SK-N-DZ (cell line): ENCODE data around the gene NR1H4. TPM values are rescaled to one million over a fixed set of nuclear protein-coding genes. Genes with fewer than 3 reads are reported as not detected.
"Not testable (repeated sequence)": the region's sequence is repeated elsewhere in the genome, so short reads cannot be mapped to it uniquely, and the experiment has no call there.

Experiments used
- DNase-seq: peaks from one replicate; pipeline ENCODE4 v3.0.0-alpha.2; 2015; ENCODE audit warnings: low spot score
- polyA plus RNA-seq, 2 experiments: library from polyadenylated mRNA; depleted of rRNA; stranded (reverse); fragments of >200 nt; gene quantifications; 2 replicates each; pipeline ENCODE4 v1.2.3, GENCODE V29; 2014

NR1H4 gene
- not detected in 2 replicates for polyA plus RNA-seq (2014; cell fraction: cytosol; rRNA removed)
- polyA plus RNA-seq (2014; cell fraction: nucleus; rRNA removed) = 0.51 TPM in 1 of 2 replicates, not detected in the other

- DNase-seq = no peak
These were observed at the start of gene NR1H4 for GRCh38 chr12:100473716-100474150. Gene NR1H4 (plus strand): TSS chr12:100473866. CDS start chr12:100493324, 19,458 bp downstream.

DNA sequence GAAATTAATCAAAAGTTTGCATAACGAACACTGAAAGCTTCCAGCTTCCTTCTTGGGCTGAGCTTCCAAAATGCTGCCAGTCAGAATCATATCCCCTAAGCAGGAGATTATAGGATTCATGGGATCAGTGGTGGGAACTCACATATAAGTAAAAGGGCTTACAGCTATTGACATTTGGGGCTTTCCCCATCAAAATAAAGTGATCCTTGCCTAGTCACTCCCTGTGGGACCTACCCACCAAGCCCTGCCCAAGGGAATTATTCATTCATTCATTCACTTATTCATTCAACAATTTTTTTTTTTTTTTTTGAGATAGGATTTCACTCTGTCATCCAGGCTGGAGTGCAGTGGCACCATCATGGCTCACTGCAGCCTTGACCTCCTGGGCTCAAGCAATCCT is 47.5 kb upstream of the NR1H4 start:
- no peak for DNase-seq

GRCh38 chr12:100427078-100427477 is 46.6 kb upstream of the NR1H4 start:
- no peak for DNase-seq

DNA sequence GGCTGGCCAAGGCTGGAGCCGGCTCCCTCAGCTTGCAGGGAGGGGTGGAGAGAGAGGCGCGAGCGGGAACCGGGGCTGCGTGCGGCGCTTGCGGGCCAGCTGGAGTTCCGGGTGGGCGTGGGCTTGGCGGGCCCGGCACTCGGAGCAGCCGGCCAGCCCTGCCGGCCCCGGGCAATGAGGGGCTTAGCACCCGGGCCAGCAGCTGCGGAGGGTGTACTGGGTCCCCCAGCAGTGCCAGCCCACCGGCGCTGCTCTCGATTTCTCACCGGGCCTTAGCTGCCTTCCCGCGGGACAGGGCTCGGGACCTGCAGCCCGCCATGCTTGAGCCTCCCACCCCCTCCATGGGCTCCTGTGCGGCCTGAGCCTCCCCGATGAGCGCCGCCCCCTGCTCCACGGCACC is 43.4 kb upstream of the NR1H4 start:
- not testable (repeated sequence) for DNase-seq

DNA sequence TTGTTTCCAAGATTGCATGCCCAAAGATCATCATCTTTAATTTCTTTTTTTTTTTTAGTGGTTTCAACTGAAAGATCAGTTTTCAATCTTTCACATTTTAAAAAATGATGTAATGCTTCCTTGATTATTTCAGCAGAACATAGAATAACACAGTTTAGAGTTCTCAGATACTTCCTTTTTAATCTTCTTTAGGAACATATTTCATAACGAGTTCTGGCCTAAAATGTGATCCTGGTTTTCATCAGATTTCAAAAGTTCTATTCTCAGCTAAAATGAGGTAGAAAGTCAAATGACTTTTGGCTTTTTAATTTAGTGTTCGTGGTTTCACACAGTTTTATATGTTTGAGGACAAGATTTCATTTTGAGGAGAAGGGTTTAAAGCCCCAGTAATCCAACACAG is 40.0 kb upstream of the NR1H4 start:
- DNase-seq = no peak

DNA sequence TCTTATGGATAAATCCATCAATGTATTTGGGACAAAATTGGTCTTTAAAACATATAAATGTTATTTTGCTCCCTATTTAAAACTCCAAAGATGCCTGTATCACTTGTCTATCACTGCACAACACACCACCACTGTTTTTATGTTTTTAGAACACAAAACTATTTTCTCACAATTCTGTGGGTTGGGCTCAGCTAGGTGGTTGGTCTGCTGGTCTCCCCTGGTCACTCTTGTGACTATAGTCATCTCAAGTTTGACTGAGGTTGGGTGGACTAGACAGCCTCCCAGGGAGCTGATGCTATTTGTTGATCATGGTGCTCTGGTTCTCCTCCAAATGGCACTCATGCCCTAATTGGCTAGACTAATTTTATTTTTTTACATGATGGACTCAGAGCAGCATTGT is 39.5 kb upstream of the NR1H4 start:
- peak; percentile 50 for DNase-seq

GRCh38 chr12:100435957-100436356 is 37.7 kb upstream of the NR1H4 start:
- DNase-seq = no peak

DNA sequence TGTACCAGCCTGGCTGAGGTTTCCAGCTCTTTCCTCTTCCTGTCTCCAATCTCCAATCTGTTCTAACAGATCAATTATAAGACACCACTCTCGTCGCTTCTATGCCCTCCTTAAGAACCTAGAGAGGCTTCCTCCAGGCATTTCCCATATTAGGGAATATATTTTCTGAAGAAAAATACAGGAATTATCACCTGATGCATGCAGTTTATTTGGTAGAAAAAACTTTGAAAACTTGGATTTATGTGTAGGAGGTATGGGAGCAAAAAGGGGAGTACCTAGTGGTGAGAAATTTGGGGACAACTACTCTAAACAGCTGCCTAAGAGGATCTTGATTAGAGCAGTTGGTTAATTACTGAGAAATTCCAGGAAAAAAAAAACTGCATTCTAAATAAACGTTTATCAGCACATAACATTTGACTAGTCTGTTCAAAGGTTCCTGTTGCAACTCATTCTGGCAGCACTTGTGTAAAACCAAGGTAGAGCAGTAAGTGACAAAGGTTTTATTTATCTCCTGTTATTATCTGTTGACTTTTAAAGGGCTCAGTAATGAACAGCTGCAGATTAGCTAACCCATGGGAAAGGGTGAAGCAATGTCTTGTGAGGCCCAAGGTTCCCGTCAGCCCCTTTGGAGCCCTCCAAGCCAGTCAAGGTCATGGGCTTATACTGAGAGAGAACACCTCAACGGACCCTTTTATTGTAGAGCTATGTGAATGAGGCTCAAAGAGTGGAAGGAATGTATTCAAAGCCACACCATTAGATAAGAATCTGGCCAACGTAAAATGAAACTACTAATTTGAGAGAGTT is 36.4 kb upstream of the NR1H4 start:
- DNase-seq = no peak

- no peak for DNase-seq
These were observed 33.9 kb upstream of the NR1H4 start for GRCh38 chr12:100439797-100440196.

- DNase-seq = no peak
These were observed 31.3 kb upstream of the NR1H4 start for GRCh38 chr12:100442403-100442802.

- DNase-seq = no peak
These were observed 30.2 kb upstream of the NR1H4 start for GRCh38 chr12:100443434-100443833.

DNA sequence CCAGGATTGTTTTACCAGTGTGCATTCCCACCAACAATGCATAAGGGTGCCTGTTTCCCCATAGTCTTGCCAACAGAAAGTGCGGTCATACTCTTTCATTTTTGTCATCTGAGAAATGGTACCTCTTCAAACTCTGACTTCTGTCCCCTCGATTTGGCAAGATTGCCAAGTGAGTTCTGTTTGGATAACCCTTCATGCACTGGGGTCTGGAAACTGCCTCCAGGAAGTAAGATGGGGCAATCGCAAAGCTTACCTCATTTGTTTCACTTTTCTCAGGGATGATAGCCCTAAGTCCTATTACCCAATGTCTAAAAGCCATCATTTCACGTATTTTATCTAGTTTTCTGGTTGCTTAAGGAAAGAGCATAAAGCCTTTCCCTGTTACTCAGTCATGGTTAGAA is 28.6 kb upstream of the NR1H4 start:
- no peak for DNase-seq

DNA sequence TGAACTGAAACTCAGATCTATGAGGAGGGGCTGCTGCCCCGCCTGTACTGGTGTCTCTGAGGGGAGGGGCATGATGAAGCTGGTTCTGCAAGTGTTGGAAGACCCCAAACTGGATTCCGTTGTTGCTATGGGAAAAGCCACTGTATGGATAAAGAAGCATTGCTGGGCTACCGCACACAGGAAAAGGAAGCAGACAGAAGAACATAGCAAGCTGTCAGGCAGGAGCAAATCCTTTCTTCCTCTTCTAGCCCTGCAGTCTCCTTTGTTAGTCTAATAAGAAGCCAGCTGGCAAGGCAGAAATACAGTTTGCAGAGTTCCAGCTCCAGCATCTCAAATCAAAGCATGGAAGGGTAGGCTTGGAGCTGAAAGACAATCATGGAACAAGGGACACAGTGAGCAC is 26.3 kb upstream of the NR1H4 start:
- DNase-seq = no peak

DNA sequence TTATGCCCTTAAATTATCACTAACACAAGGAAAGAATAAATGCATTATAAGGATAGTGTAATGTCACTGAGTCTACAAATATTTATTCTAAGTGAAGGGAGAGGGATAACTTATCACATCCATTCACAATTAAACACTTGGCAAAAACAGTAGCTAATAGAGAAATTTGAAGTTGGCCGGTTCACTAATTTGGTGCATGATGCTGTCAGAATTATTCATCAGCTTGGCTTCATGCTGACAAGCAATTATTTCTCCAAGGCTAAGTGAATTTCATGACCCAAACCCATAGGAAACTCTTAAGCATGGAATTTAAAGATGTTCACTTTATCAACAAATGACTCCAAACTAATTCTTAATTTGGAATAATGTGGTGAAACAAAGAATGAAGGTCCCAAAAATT is 25.0 kb upstream of the NR1H4 start:
- DNase-seq = no peak

GRCh38 chr12:100450735-100451134 is 22.9 kb upstream of the NR1H4 start:
- no peak for DNase-seq

- DNase-seq = no peak
These were observed 19.7 kb upstream of the NR1H4 start for GRCh38 chr12:100453951-100454350.

DNA sequence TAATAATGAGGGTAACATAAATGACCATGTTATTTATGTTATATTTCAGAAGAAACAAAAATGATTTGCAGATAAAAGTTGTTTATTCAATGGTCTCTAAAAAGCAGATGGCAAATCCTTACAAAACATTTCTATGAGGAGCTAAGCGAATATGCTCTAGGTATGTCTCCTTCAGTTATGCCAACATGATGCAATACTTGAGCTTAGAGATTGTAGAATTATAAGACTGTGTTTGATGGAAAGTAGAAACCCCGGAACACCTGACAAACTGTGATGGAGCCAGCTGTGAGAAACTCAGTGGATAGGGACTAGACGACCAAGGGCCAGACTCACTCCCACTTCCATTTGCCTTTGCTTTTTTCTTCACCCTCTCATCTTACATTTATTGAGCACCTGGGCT is 17.8 kb upstream of the NR1H4 start:
- DNase-seq = no peak

GRCh38 chr12:100458191-100458590 is 15.5 kb upstream of the NR1H4 start:
- no peak for DNase-seq

GRCh38 chr12:100460702-100461101 is 13.0 kb upstream of the NR1H4 start:
- no peak for DNase-seq

GRCh38 chr12:100461330-100461973 is 12.2 kb upstream of the NR1H4 start:
- DNase-seq = no peak

DNA sequence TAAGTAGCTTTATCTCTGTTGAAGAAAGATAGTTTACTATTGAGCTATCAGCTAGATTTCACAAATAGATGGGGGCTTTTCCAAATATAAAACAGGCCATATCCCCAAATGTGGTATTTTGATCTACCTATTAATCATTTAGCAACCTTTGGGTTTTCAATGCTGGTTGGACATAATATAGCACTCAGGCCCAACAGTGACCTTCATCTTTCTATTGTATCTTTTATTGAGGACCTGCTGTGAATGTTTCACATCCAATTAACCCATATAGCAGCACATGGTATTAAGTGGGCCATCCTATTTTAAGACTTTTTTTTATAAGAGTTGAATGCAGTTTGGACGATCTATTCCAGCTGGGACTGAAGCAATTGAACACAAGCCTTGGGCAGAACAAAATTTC is 10.0 kb upstream of the NR1H4 start:
- DNase-seq = no peak

GRCh38 chr12:100464529-100464928 is 9.1 kb upstream of the NR1H4 start:
- no peak for DNase-seq

DNA sequence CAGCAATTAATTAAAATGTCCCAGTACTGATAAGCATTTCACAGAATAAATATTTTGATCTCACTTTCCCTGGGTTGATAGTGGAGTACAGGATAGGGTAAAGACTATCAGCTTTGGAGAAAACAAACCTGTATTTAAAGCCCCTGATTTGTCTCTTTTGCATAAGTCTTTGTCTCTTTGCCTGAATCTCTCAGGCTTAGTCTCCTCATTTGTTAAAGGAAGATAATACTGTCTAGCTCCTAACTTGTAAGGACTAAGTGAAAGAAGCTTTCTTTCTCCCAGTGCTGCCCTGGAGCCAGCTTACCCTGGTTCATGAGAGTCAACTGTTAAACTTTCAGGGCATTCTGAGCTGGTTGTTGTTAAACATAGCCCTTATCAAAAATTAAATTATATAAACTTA is 5.5 kb upstream of the NR1H4 start:
- DNase-seq = no peak
